GM12865 (cell line): ENCODE measurements around the gene NAT8L.
"Not testable (repeated sequence)": the region's sequence is repeated elsewhere in the genome, so short reads cannot be mapped to it uniquely, and the experiment has no call there.

Experiments
- DNase-seq: peaks from one replicate; pipeline ENCODE4 v3.0.0; 2010; ENCODE audit warnings: low read depth
- H3K4me3 ChIP-seq: 2 replicates; pipeline ENCODE4 v1.5.1; 2011; ENCODE audit warnings: mild to moderate bottlenecking, low read depth, low read length, control low read depth
- CTCF ChIP-seq: IDR thresholded peaks from 2 replicates; pipeline ENCODE4 v1.5.1; 2011; ENCODE audit warnings: low read length, control low read depth, low read depth, inconsistent platforms; ENCODE audit not compliant: insufficient read depth; ENCODE audit errors: missing control alignments

NAT8L gene, protein sequence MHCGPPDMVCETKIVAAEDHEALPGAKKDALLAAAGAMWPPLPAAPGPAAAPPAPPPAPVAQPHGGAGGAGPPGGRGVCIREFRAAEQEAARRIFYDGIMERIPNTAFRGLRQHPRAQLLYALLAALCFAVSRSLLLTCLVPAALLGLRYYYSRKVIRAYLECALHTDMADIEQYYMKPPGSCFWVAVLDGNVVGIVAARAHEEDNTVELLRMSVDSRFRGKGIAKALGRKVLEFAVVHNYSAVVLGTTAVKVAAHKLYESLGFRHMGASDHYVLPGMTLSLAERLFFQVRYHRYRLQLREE

GRCh38 chr4:2059046-2059725 is at the start of gene NAT8L:
TSS of gene NAT8L (plus strand) at chr4:2059327. CDS start at chr4:2059512, 185 bp downstream.
- H3K4me3 ChIP-seq = no peak within 1 kb of the TSS
- TF ChIP-seq CTCF = no peak
- DNase-seq = no peak

DNA sequence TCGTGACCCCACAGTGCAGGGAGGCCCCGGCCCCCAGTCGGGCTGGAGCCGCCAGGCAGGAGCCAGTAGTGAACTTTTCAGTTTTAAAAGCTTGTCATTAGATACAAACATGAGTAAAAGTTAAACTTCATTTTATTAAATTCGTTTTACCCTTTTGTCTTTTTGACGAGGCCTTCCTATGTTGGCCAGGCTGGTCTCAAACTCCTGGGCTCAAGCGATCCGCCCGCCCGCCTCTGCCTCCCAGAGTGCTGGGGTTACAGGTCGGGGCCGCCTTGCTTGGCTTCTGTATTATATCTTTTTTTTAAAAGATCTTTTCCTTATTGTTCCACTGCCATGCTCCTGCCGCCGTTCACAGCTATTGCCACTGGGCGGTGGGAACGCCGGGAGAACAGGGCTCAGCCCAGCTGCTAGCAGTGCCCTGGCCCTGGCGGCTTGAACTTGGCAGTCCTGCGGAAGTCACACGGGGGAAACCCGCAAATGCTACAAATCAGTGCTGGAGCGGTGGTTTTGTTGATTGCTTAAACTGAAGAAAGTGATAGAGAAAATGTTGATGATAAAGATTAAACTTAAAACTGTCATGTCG is 49.4 kb upstream of the NAT8L start:
- DNase-seq = peak; percentile 68
- H3K4me3 ChIP-seq = peak overlapping the region; percentile 93
- TF ChIP-seq CTCF = no peak

GRCh38 chr4:2011583-2011982 is 47.5 kb upstream of the NAT8L start:
- no peak for TF ChIP-seq CTCF
- no peak for DNase-seq
- H3K4me3 ChIP-seq = no peak overlapping the region

GRCh38 chr4:2015008-2015407 is 44.1 kb upstream of the NAT8L start:
- no peak for TF ChIP-seq CTCF
- H3K4me3 ChIP-seq = no peak overlapping the region
- DNase-seq = no peak

DNA sequence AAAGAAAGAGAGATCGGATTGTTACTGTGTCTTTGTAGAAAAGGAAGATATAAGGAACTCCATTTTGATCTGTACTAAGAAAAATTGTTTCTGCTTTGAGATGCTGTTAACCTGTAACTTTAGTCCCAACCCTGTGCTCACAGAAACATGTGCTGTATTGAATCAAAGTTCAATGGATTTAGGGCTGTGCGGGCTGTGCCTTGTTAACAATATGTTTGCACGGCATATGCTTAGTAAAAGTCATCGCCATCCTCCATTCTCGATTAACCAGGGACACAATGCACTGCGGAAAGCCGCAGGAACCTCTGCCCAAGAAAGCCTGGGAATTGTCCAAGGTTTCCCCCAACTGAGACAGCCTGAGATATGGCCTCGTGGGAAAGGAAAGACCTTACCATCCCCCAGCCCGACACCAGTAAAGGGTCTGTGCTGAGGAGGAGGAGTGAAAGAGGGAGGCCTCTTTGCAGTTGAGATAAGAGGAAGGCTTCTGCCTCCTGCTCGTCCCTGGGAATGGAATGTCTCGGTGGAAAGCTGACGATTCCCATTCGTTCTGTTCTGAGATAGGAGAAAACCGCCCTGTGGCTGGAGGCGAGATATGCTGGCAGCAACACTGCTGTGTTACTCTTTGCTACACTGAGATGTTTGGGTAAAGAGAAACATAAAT is 37.6 kb upstream of the NAT8L start:
- not testable (repeated sequence) for DNase-seq, H3K4me3 ChIP-seq

GRCh38 chr4:2024683-2025082 is 34.4 kb upstream of the NAT8L start:
- DNase-seq = no peak
- no peak for TF ChIP-seq CTCF
- no peak overlapping the region for H3K4me3 ChIP-seq

DNA sequence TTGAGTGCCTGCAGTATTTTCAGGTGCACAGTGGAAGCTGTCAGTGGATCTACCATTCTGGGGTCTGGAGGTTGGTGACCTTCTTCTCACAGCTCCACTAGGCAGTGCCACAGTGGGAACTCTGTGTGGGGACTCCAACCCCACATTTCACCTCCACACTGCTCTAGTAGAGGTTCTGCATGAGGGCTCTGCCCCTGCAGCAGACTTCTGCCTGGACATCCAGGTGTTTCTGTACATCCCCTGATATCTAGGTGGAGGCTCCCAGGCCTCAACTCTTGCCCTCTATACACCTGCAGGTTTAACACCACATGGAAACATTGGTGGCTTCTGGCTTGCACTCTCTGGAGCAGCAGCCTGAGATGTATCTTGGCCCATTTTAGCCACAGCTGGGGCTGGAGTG is 33.3 kb upstream of the NAT8L start:
- H3K4me3 ChIP-seq = no peak overlapping the region
- DNase-seq = no peak
- TF ChIP-seq CTCF = no peak

- DNase-seq, H3K4me3 ChIP-seq: not testable (repeated sequence)
Observed at GRCh38 chr4:2027120-2027519, 32.0 kb upstream of the NAT8L start.

DNA sequence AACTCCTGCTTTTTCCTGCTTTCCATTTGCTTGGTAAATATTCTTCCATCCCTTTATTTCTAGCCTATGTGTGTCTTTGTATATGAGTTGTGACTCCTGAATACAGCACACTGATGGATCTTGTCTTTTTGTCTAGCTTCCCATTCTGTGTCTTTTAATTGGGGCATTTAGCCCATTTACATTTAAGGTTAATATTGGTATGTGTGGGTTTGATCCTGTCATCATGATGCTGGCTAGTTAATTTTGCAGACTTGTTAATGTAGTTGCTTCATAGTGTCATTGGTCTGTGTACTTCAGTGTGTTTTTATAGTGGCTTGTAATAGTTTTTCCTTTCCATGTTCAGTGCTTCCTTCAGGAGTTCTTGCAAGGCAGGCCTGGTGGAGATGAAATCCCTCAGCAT is 28.0 kb upstream of the NAT8L start:
- not testable (repeated sequence) for H3K4me3 ChIP-seq, DNase-seq
